Left ventricle myocardium inferior (tissue), 1 donor: Measurements from ENCODE around the gene RTKN. TPM values are rescaled to one million over a fixed set of nuclear protein-coding genes. Genes with fewer than 3 reads are reported as not detected.
"Not testable (repeated sequence)": the region's sequence is repeated elsewhere in the genome, so short reads cannot be mapped to it uniquely, and the experiment has no call there.

Source experiments
- DNase-seq: peaks from one replicate; pipeline ENCODE4 v3.0.0-alpha.2; 2020
- H3K27ac ChIP-seq: fragments of 200-600 bp; replicated peaks from 2 replicates; pipeline ENCODE4 v1.8.0; 2021
- H3K27me3 ChIP-seq: fragments of 200-600 bp; 2 replicates; pipeline ENCODE4 v1.8.0; 2021; ENCODE audit warnings: low read depth
- H3K36me3 ChIP-seq: fragments of 200-600 bp; 2 replicates; pipeline ENCODE4 v1.8.0; 2021
- H3K4me1 ChIP-seq: fragments of 200-600 bp; 2 replicates; pipeline ENCODE4 v1.8.0; 2021
- H3K4me3 ChIP-seq: fragments of 200-600 bp; 2 replicates; pipeline ENCODE4 v1.8.0; 2021; ENCODE audit warnings: mild to moderate bottlenecking, moderate library complexity
- H3K9me3 ChIP-seq: fragments of 200-600 bp; replicated peaks from 2 replicates; pipeline ENCODE4 v1.8.0; 2021
- intact Hi-C: fragments of 100-400 bp; cut with micrococcal nuclease; formaldehyde crosslinking; loops from one replicate; pipeline ENCODE4 v1.11.0; 2022
- total RNA-seq: library from RNA; stranded (reverse); fragmentation: NEBNext Ultra II Directional; extraction: Animal tissue kit (Norgen Biotek cat#: 25700); gene quantifications from one replicate; pipeline ENCODE4 v1.2.1, GENCODE V29; 2021
- TF ChIP-seq, protein P1 (sequence below): fragments of 200-600 bp; IDR thresholded peaks from 2 replicates; pipeline ENCODE4 v1.8.0; 2021; ENCODE audit warnings: antibody characterized with exemption, mild to moderate bottlenecking, borderline replicate concordance
- donor health status: DM: no; HTN: yes; CAD: no; lungs with severe emphysema.

RTKN gene
- total RNA-seq, 1 donor from 2014 or later: 14.0 TPM

DNA sequence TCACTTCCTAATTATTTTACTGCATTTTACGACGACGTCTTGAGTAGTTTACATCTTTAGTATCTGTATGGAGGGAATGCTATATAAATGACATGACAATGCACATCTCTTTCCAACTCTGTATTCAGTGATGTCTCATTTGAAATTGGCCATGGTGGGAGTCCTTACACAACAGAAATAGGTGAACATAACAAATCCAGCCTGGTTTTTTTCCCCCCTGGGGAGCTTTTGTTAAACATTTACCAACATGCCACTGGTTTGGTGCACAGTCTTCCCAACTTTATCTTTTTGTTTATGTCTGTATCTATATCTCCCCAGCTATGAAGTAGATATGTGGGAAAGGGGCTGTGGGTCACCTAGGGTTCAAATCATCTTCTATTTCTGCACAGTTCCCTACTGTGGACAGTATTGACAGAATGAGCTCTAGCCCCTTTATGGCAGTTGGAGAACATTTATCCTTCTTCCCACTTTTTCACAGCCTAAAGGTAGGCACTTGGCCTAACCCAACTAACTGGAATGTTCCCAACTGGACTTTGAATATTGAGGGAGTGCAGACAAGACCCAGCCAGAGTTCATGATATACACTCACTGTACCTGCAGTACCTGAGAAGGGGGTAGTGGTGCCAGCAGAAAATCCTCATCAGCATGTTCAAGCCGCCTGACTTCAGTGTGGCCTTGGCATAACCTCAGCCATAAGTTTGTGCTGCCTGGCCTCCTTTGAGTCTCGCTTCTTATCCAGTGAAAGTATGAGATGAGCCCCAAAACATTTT, 5.7 kb upstream of the RTKN start:
- Histone ChIP-seq H3K4me1 (no peaks in the 10 kb centered on the region), H3K27ac (no peak overlapping the region), H3K4me3 (no peak overlapping the region), H3K9me3 (no peaks in the 10 kb centered on the region), H3K36me3 (no peaks in the 10 kb centered on the region), H3K27me3 (peaks cover 19% of the 10 kb centered on the region)
- DNase-seq: no peak
- TF ChIP-seq, protein P1, sequence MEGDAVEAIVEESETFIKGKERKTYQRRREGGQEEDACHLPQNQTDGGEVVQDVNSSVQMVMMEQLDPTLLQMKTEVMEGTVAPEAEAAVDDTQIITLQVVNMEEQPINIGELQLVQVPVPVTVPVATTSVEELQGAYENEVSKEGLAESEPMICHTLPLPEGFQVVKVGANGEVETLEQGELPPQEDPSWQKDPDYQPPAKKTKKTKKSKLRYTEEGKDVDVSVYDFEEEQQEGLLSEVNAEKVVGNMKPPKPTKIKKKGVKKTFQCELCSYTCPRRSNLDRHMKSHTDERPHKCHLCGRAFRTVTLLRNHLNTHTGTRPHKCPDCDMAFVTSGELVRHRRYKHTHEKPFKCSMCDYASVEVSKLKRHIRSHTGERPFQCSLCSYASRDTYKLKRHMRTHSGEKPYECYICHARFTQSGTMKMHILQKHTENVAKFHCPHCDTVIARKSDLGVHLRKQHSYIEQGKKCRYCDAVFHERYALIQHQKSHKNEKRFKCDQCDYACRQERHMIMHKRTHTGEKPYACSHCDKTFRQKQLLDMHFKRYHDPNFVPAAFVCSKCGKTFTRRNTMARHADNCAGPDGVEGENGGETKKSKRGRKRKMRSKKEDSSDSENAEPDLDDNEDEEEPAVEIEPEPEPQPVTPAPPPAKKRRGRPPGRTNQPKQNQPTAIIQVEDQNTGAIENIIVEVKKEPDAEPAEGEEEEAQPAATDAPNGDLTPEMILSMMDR: no peak
- intact Hi-C loops: no loop called here

DNA sequence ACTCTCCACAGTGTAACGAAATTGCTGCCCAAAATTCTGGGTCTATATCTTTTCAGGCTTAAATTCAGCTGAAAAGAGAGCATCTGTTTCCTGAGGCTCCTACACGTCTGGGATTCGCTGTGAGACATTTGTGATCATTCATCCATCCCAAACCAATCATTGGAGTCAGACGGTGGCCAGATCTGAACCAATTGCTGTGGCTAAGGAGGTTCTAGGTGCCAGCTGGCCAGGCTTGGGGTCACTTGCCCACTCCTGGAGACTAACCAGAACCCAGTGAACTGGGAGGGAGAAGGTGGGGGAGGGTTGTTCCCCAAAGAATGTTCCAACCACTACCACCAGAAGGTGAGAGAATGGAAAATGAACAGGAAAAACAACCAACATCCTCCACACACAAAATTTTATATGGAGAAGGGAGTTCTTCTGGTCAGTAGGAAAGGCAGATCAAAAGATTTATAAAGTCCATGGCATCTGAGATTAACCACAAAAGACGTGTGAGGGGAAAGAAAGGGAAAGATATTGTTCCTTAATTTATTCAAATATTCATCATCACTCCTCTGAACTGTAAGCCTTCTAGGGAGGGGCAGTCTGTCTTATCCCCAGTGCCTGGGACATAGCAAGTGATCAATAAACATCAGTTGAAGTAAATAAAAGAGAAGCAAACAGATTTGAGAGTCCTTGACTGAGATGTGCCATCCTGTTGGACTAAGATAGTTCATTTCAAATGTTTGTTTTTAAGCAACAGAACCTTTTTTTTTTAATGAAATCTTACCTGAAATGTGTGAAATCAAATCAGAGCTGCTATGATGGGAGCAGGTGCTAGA, 3.0 kb upstream of the RTKN start:
- Histone ChIP-seq H3K27ac (no peak overlapping the region), H3K9me3 (no peaks in the 10 kb centered on the region), H3K4me3 (no peak overlapping the region), H3K4me1 (peaks cover 22% of the 10 kb centered on the region), H3K36me3 (no peaks in the 10 kb centered on the region), H3K27me3 (peaks cover 14% of the 10 kb centered on the region)
- intact Hi-C loops: no loop called here
- DNase-seq: no peak
- TF ChIP-seq, protein P1: no peak

DNA sequence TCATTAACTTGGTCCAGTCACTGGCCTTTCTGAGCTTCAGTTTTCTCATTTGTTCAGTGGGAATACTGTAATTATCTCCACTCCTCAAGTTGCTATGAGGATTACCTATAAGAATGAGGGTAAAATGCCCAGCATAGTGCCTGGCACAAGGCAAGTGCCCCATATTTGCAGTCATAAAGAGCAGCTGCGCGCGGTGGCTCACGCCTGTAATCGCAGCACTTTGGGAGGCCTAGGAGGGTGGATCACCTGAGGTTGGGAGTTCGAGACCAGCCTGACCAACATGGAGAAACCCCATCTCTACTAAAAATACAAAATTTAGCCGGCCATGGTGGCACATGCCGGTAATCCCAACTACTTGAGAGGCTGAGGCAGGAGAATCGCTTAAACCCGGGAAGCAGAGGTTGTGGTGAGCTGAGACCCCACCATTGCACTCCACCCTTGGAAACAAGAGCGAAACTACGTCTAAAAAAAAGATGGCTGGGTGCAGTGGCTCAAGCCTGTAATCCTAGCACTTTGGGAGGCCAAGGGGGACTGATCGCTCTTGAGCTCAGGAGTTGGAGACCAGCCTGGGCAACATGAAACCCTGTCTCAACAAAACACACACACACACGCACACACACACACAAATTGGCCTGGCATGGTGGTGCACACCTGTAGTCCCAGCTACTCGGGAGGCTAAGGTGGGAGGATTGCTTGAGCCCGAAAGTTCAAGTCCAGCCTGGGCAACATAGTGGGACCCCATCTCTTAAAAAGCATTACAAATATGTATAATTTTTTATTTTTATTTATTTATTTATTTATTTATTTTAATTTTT, 953 bp upstream of the RTKN start:
- peaks cover 40% of the 10 kb centered on the region for H3K4me1 ChIP-seq
- H3K27me3 ChIP-seq: peaks cover 14% of the 10 kb centered on the region
- intact Hi-C loops: not testable (repeated sequence)

DNA sequence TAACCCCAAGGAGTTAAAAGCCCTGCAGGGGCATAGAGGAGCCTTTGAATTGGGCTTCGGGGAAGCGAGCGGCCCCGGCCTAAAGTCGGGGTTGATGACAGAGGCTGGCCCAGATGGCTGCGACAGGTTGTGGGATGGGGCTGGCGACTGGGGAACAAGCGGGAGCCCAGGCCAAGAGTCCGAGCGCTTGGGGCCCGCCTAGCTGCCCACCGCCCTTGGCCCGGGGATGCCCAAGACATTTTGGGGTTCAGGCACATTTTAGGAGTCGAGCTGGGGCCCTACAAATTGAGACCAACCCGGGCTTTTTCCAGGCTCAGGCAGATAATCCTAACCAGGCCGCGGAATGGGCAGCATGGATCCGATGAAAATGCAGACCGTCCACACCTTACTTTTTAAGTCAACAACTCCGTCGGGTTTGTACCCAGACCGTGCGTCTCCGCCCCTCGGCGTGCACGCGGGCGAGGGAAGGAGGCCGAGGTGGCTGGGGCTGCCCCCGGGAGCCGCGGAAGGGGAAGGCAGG, 507 bp downstream of the RTKN start:
- peaks cover 14% of the 10 kb centered on the region for H3K27me3 ChIP-seq
- H3K27ac ChIP-seq: peak overlapping the region; percentile 92
- TF ChIP-seq, protein P1: no peak
- H3K4me3 ChIP-seq: peak overlapping the region; percentile 73
- H3K9me3 ChIP-seq: no peaks in the 10 kb centered on the region
- peaks cover 53% of the 10 kb centered on the region for H3K4me1 ChIP-seq
- no peak for DNase-seq
- H3K36me3 ChIP-seq: no peaks in the 10 kb centered on the region
- intact Hi-C loops: no loop called here

More for the DNA sequence above, 953 bp upstream of the RTKN start:
- Histone ChIP-seq H3K27ac (peak overlapping the region; percentile 92), H3K4me3 (peak overlapping the region; percentile 73)
- DNase-seq, H3K36me3 ChIP-seq, H3K9me3 ChIP-seq: not testable (repeated sequence)

DNA sequence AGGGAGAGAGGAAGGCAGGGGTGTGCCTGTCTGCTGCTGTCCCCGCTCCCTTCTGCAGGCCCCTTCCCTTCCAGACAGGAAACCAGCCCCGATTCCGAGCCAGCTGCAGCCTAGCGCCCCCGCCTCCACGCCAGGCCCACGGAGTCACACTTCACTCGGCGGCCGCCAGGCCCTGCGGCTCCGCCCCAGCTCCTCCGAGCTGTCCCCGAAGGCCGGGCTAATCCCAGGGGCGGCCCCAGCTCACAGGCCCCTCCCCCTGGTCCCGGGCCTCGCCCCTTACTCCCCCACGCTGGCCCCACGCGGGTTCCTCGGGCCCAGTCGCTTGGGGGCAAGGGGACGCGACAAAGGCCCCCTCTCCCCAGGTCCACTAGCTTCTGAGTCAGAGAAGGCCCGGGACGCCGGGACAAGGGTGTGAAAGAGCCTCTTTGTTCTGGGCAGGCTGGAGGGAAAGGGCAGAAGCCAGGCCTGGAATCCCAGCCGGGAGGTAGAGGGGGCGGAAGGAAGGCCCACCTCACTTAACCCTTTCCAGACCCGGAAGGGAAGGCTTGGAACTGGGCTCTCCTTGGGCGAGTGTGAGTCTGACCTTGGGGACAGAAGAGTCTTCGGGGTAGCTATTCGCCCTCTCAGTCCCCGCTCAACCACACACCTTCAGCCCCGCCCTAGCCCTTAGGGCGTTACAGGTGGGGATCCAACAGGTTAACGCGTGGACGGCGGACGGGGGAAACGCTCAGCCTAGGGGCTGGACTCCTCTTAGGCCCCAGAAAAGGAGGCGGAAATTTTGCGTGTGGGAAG, 1.2 kb downstream of the RTKN start:
- peak overlapping the region; percentile 73 for H3K4me3 ChIP-seq
- H3K4me1 ChIP-seq: peaks cover 57% of the 10 kb centered on the region
- H3K9me3 ChIP-seq: no peaks in the 10 kb centered on the region
- TF ChIP-seq, protein P1: peak; percentile 65
- DNase-seq: peak; percentile 91
- H3K36me3 ChIP-seq: no peaks in the 10 kb centered on the region
- H3K27me3 ChIP-seq: peaks cover 14% of the 10 kb centered on the region
- intact Hi-C loops: no loop called here
- peak overlapping the region; percentile 92 for H3K27ac ChIP-seq
